ENCODE measurements around the gene OPHN1.
A peak's percentile ranks its signal among the peaks of the same experiment; 100 is the strongest.
"Not testable (repeated sequence)": the region's sequence is repeated elsewhere in the genome, so short reads cannot be mapped to it uniquely, and the experiment has no call there.

The OPHN1 gene

GRCh38 chrX:68090266-68090665, 343.0 kb downstream of the OPHN1 start:
- DNase-seq (ENCODE audit: low read depth, low spot score) = no peak
- no peak overlapping the region for H3K27ac ChIP-seq

GRCh38 chrX:68087526-68087925, 345.8 kb downstream of the OPHN1 start:
- no peak for DNase-seq (ENCODE audit: low read depth, low spot score)
- H3K27ac ChIP-seq = no peak overlapping the region

DNA sequence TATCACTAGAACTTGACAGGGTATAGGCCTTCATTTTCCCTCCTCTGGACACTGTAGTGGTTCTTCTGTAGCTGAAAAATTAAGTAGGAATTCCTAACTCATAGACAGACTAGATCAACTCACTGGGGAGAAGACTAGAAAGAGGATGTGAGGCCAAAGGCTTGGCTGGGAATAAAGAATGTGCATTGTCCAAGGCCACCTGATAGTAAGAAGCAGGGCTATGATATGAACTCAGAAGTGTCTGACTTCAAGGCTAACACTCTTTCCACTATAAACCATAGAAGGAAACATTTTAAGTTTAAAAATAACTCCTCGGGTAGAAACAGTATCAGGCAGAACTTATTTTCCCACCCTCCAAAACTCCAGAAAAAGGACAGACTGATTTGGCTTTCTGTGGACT, 346.6 kb downstream of the OPHN1 start:
- no peak overlapping the region for H3K27ac ChIP-seq
- no peak for DNase-seq (ENCODE audit: low read depth, low spot score)

DNA sequence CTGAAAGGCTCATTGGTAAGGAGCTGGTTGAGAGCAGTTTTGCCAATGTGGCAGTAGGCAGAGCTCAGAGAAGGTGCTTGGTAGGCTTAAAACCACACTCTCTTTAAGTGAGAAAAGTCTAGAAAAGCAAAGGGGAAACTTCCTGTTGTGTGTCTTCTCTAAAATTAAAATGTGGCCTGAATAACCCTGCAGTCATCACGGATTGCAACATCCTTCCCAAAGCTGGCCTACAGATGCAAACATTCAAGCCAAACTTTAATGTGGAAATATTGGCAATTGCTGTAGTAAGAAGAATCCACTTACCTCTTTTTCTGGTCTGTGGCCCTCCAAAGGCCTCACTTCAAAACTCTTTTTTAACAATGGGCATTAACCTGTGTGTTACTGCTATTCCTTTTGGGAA, 348.5 kb downstream of the OPHN1 start:
- no peak overlapping the region for H3K27ac ChIP-seq
- no peak for DNase-seq (ENCODE audit: low read depth, low spot score)

DNA sequence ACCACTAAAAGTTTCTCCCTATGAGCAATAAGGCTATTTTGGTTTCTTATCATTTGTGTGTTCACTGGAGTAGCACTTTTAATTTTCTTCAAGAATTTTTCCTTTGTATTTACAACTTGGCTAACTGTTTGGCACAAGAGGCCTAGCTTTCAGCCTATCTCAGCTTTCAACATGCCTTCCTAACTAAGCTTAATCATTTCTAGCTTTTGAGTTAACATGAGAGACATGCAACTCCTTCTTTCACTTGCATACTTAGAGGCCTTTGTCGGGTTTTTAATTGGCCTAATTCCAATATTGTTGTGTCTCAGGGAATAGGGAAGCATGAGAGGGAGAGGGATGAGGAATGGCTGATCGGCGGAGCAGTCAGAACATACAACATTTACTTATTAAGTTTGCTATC, 349.8 kb downstream of the OPHN1 start:
- DNase-seq (ENCODE audit: low read depth, low spot score) = no peak
- no peak overlapping the region for H3K27ac ChIP-seq

DNA sequence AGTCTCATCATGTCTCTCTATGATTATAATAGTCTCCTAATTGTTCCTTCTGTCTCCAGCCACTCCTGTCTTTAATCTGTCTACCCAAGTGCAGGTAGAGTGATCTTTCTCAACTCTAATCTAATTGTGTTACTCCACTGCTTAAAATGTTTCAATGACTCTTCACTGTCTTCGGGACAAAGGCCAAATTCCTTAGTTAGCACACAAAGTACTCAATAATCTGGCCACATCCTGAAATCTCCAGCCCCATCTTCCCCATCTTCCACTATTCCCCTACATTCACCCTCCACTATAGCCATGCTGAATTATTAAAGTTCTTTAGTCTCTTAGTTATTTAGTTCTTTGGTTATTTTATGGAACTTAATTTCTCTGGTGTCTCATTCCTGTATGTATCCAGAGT, 353.3 kb downstream of the OPHN1 start:
- no peak for DNase-seq (ENCODE audit: low read depth, low spot score)
- no peak overlapping the region for H3K27ac ChIP-seq

- not testable (repeated sequence) for DNase-seq (ENCODE audit: low read depth, low spot score); H3K27ac ChIP-seq
Measured at GRCh38 chrX:68078801-68079200, 354.5 kb downstream of the OPHN1 start.

- no peak for DNase-seq (ENCODE audit: low read depth, low spot score)
- H3K27ac ChIP-seq = no peak overlapping the region
Measured at GRCh38 chrX:68077378-68077777, 355.9 kb downstream of the OPHN1 start.

DNA sequence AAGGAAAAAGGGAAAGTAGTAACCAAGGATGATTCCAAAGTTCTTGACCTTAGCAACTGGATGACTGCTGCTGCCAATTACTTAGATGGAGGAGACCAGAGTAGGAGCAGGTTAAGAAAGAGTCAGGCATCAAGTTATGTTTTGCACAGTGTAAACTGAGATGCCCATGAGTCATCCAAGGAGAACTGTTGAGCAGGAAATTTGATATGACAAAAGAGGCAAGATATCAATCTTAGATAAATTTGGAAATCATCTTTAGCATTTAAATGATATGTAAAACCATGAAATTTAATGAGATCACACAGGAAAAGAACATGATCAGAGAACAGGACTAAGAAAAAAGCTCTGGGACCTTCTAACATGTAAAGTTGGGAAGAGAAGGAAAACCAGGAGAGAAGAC, 361.3 kb downstream of the OPHN1 start:
- peak; percentile 1 for DNase-seq (ENCODE audit: low read depth, low spot score)
- H3K27ac ChIP-seq = no peak overlapping the region

- DNase-seq (ENCODE audit: low read depth, low spot score); H3K27ac ChIP-seq: not testable (repeated sequence)
Measured at GRCh38 chrX:68070119-68070518, 363.2 kb downstream of the OPHN1 start.

DNA sequence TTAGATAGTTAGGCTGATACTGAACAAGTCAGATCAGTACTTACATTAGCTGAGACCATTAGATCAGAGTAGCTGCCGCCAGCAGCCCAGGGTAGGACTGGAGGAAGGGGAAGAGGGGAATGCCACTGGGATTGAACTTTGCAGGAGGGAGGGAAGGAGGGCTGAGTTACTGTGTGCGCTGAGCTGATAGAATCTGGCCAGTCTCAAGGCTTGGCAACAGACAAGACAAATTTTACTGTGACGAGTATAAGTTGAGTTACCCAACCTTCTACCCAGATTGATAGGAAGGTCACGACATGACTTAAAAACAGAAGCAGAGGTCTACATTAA, 372.1 kb downstream of the OPHN1 start:
- no peak overlapping the region for H3K27ac ChIP-seq
- no peak for DNase-seq (ENCODE audit: low read depth, low spot score)

DNA sequence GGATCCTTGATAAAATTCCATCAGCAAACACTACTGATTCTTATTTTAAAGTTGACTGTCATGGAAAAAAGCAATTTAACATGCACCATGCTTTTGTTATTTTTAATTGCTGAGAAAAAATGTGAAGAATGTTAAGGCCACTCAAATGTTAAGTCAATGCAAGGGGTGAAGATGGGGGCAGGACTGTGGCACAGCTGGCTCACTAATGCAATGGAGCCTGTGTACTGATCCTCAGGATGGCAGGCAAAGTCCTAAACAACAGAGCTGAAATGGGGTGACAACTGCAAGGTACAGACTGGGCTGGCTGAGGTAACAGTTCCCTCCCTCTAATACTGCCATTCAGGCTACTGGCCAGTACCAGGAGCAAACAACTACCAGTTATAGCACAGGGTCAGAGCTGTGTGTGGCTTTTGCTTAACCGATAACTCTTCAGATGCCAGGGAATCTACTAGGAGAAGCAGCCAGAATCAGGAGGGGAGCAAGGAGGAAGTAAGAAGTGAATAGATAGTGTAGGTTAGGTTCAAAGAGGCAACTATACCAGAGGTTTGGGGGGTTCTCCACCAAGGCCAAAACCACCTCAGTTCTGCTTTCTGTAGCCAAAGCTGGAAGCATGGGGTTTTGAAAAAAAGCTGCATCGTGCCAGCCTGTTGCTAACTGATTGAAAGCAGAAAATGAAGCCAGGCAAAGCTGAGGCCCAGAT, 372.6 kb downstream of the OPHN1 start:
- no peak overlapping the region for H3K27ac ChIP-seq
- DNase-seq (ENCODE audit: low read depth, low spot score) = no peak

DNA sequence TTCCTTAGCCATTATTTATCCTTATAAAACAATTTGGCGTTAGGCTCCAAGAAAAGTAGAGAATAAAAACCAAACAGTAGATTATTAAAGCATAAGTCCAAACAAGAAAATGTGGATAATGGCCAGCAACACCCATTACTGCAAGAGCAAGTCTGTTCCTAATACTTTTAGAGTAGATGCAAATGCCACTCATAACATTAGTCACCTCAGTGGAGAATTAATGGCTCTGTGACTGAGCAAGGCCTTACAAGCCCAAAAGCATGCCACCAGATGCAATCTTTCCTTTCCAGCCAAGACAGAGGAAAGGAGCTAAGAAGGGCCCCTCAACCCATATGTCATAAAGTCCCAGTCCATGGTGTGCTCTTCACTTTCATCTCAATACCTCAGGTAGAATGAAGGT, 373.8 kb downstream of the OPHN1 start:
- no peak overlapping the region for H3K27ac ChIP-seq
- DNase-seq (ENCODE audit: low read depth, low spot score) = no peak

GRCh38 chrX:68049466-68049865, 383.8 kb downstream of the OPHN1 start:
- H3K27ac ChIP-seq = no peak overlapping the region
- DNase-seq (ENCODE audit: low read depth, low spot score) = no peak

- no peak for DNase-seq (ENCODE audit: low read depth, low spot score)
- H3K27ac ChIP-seq = no peak overlapping the region
Measured at GRCh38 chrX:68048774-68049173, 384.5 kb downstream of the OPHN1 start.

DNA sequence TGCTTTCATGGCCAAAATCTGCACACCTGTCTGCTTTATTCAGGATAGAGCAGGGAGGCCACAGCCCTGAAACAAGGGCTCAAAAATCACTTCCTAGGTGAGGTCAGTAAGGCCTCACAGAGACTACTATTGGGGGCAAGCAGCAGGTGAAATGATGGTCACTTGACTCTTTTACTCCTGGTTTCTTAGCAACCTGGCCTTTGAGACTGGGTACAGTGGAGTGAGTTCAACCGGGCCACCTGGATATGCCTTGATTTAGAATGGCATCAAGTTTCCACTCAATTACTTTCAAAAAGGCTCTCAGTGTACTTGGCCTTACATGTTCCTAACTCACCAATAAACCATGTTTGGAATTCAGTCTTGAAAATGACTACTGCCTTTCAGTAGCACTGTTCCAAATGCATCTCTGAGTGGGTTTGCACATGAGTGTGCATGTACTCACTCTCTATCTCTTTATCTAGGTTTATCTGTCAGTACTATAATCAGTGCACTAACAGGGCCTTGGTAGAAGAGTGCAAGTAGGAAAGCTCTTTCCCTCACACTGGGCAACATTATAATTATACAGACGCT, 388.2 kb downstream of the OPHN1 start:
- no peak overlapping the region for H3K27ac ChIP-seq
- DNase-seq (ENCODE audit: low read depth, low spot score) = no peak

- DNase-seq (ENCODE audit: low read depth, low spot score) = no peak
- H3K27ac ChIP-seq = no peak overlapping the region
Measured at GRCh38 chrX:68043713-68044438, 389.4 kb downstream of the OPHN1 start.

DNA sequence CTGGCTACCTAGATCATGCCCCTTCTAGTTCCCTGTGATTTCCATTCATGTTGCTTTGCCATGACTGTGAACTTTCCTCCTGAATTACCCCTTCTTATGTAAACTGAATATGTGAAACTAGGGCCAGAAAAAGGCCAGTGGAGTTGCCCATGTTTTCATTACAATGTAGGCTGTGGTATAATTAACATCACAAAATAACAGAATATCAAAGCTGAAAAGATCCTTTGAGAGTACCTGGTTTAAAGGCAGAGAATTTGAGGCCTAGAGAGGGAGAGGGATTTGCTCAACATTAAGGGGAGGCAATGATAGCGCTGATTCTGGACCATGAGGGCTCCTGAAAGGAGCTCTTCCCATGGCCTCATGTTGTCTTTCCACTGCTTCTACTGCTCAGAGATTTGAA, 392.2 kb downstream of the OPHN1 start:
- no peak overlapping the region for H3K27ac ChIP-seq
- no peak for DNase-seq (ENCODE audit: low read depth, low spot score)

DNA sequence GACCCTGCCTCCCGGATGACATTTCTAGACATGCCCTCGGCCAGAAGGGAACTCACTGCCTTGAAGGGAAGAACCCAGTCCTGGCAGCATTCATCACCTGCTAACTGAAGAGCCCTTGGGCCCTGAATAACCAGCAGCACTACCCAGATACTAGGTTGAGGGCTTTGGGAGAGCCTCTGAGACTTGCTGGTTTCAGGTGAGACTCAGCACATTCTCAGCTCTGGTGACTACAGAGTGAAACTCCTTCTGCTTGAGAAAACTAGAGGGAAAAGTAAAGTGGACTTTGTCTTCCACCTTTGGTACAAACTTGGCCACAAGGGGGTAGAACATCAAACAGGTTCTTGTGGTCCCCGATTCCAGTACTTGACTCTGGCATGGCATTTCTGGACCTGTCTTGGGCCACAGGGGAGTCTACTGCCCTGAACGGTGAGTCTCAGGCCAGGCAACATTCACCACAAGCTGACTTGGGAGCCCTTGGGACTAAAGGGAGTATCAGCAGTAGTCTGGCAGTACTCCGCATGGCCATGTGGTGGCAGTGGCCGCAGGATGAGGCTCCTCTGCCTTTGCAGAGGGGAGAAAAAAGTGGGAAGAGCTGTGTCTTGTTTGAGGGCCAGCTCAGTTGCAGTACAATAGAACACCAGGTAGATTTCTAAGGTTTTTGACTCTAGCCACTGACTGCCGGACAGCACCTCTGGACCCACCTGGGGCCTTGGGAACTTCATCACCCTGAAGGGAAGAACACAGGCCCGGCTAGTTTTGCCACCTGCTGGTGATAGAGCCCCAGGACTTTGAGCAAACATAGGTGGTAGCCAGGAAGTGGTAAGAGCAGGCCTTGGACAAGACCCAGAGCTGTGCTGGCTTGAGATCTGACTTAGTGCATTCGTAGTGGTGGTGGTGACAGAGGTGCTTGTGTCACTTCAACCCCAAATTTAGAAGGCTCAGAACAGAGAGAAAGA, 414.8 kb downstream of the OPHN1 start:
- no peak for DNase-seq (ENCODE audit: low read depth, low spot score)
- H3K27ac ChIP-seq = no peak overlapping the region

GRCh38 chrX:67998540-67998939, 434.8 kb downstream of the OPHN1 start:
- no peak overlapping the region for H3K27ac ChIP-seq
- DNase-seq (ENCODE audit: low read depth, low spot score) = no peak

Data from epithelial cell of prostate (primary cell).